GM19099 (cell line): Measurements from ENCODE around the gene ANKRD11.

ENCODE experiments used
- POLR2A ChIP-seq: IDR thresholded peaks from 3 replicates; pipeline ENCODE4 v1.6.1; 2011; ENCODE audit warnings: low read depth; ENCODE audit not compliant: insufficient read length; ENCODE audit errors: extremely low read depth

Gene ANKRD11

DNA sequence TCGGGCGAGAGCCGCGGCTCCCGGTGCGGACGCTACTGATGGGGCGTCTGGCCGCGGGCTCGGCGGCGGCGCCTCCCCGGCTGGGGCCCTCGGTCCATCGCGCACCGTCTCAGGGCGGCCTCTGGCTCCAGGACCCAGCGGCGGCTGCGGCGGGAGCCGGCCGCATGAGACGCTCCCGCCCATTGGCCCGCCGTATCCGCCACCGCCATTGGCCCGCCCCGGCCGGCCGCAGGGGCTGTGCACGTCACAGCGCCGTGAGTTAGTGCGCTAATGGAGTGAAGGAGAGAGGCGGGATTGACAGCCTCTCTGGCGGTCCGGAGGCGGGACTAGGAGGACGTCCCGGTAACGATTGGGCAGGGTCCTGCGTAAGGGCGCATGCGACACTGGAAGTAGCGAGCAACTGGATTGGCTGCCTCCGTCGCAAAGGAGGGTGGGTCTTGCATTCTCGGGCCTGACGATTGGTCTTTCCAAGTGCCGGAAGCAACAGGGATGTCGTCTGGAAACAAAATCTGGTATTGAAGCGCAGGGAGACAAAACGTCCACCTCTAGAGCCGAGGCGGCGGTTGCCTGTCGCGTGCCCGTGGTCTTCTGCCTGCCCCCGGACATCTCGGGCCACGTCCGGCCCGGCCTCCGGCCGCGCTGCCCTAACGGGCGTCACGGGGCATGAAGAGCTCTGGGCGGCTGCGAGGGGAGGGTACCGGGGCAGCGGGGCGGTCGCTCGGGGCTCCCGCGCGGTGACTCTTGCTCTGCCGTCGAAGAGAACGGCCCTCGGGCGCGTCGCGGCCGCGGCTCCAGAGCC is at the start of gene ANKRD11:
TSS of gene ANKRD11 (minus strand) at position 123 of the 799 bp plus-strand sequence. CDS start 173,542 bp downstream, outside the sequence.
- TF ChIP-seq POLR2A = peak; percentile 86

DNA sequence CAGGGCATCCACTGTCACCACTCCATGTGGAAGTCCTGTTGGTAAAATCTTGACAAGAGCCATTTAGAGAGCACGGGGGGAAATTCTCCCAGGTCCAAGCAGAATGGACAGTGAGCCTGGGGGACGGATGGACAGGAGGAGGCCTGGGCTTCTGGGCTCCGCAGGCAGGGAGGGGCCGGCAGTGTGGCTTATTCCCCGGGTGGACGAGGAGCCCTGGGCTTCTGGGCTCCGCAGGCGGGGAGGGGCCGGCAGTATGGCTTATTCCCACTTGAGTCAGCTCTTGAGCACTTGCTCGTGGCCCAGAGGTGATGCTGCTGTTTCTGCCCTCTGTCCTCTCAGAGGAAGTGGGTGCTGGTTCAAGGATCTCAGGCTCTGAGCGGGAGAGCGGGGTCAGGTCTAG is 47.9 kb upstream of the ANKRD11 start:
- no peak for TF ChIP-seq POLR2A

GRCh38 chr16:89537549-89537925 is 47.2 kb upstream of the ANKRD11 start:
- TF ChIP-seq POLR2A = no peak

- TF ChIP-seq POLR2A = no peak
These were observed 46.7 kb upstream of the ANKRD11 start for GRCh38 chr16:89536886-89537548.

GRCh38 chr16:89536371-89536770 is 46.0 kb upstream of the ANKRD11 start:
- no peak for TF ChIP-seq POLR2A

DNA sequence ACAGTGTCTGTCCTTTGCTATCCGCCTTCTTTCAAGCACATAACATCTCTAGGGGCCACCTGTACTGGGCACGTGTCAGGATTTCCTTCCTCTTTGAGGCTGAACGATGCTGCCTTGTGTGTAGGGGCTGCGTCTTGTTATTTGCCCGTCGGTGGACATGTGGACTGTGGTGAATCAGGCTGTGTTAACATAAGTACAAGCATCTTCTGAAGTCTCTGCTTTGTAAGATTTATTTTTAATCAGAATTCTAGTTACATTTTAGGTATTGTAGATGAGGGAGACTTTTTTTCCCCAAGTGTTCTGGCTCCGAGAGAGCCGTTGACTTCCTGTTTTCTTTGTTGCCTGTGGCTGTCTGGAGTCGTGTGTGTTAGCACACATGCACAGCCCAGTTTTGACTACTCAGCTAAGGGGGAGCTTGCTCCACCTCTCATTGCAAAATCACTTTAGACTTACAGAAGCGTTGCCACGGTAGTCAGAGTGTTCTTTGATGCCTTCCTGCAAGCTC is 43.9 kb upstream of the ANKRD11 start:
- TF ChIP-seq POLR2A = no peak

- TF ChIP-seq POLR2A = no peak
These were observed 41.6 kb upstream of the ANKRD11 start for GRCh38 chr16:89531821-89532526.

GRCh38 chr16:89530401-89531381 is 40.3 kb upstream of the ANKRD11 start:
- no peak for TF ChIP-seq POLR2A

GRCh38 chr16:89529097-89529496 is 38.7 kb upstream of the ANKRD11 start:
- TF ChIP-seq POLR2A = no peak

DNA sequence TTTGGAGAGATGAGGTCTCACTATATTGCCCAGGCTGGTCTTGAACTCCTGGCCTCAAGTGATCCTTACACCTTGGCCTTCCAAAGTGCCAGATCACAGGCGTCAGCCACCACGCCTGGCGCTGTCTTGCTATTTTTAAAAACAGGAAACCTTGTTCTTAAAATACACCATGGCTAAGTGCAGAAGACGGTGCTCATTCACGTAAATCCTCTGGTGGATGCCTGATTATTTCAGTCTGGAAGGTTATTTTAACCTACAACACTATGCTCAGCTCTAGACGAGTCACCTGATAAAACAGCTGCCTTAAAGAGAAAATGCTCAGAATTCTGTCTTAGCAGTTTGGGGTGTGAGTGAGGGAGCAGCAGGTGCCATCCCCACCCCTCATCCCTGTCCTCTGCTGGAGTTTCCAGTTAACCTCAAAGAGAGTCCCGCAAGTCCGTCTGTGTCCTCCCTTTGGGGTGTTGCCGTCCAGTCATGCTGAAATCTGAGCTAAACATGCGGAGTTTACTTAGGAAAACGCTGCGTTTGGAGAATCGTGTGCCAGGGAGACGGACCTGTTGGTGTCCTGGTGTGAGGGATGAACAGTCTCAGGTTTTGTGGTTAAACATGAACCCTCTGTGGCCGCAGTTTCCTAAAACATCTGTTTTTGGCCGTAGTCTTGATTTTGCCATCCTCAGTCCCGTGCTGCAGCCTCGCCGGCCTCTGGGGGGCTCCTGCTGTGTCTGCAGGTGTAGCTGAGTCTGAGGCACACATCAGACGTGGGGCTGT is 35.0 kb upstream of the ANKRD11 start:
- no peak for TF ChIP-seq POLR2A

- no peak for TF ChIP-seq POLR2A
These were observed 33.5 kb upstream of the ANKRD11 start for GRCh38 chr16:89523680-89524344.

DNA sequence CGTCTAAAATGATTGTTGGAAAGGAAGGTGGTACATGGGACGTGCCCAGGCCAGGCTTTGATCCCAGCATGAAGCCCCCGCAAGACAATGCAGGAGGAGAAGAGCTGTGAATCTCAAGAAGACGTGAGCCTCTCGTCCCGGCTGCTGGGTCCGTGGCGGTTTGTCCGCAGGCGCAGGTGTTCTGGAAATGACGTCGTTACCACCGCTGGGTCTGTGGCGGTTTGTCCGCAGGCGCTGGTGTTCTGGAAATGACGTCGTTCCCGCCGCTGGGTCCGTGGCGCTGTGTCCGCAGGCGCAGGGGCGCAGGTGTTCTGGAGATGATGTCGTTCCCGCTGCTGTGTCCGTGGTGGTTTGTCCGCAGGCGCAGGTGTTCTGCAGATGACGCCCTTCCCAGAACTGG is 31.9 kb upstream of the ANKRD11 start:
- TF ChIP-seq POLR2A = no peak

GRCh38 chr16:89519881-89520280 is 29.5 kb upstream of the ANKRD11 start:
- TF ChIP-seq POLR2A = no peak
